Heart left ventricle (tissue), 13 donors: ENCODE measurements around the gene TAS2R13.

Experiments
- POLR2A ChIP-seq, 2 donors: fragments of 450-650 bp; IDR thresholded peaks; one replicate each; pipeline ENCODE4 v1.6.1; 2017; ENCODE audit warnings: antibody characterized with exemption in 2 of 2, mild to moderate bottlenecking in 2 of 2, moderate library complexity in 2 of 2
- TF ChIP-seq, protein P1 (sequence below), 12 donors: fragments of 200-600 bp; sonication (generic) in 4 of 12; IDR thresholded peaks; one replicate each; pipeline versions ENCODE4 v1.5.0 to v1.8.0; 2018 to 2022; ENCODE audit warnings: antibody characterized with exemption in 12 of 12, mild to moderate bottlenecking in 5 of 12
- donor health status: ischemic (EF 13 %, LVEDD 7.1; RV severe dilation, severe dysfunction).
- donor health status: DM: no; HTN: yes; CAD: no.
- donor health status: DM: no; HTN: no; CAD: no.
- donor health status: ischemic (EF 25% LVEDD 6.9; RV normal size, moderate dysfunction).
- donor health status: ischemic (EF 25% LVEDD 5.7; RV mildly dilated, moderate dysfunction).
- donor health status: ischemic (EF 35%, LVEDD 5.7; RV mildly dilated, moderate dysfunction).
- donor health status: nonischemic (EF 11% LVEDD 7.7; RV severe dilation, severe dysfunction).
- donor health status: DM: yes; HTN: yes; CAD: no.
- donor health status: PGD.
- donor health status: ischemic (EF 29% LVEDD 5.4; RV normal size, mild dysfunction).
- donor health status: nonischemic (EF 23%, LVEDD 6.1; RV moderate dilation, normal function).

DNA sequence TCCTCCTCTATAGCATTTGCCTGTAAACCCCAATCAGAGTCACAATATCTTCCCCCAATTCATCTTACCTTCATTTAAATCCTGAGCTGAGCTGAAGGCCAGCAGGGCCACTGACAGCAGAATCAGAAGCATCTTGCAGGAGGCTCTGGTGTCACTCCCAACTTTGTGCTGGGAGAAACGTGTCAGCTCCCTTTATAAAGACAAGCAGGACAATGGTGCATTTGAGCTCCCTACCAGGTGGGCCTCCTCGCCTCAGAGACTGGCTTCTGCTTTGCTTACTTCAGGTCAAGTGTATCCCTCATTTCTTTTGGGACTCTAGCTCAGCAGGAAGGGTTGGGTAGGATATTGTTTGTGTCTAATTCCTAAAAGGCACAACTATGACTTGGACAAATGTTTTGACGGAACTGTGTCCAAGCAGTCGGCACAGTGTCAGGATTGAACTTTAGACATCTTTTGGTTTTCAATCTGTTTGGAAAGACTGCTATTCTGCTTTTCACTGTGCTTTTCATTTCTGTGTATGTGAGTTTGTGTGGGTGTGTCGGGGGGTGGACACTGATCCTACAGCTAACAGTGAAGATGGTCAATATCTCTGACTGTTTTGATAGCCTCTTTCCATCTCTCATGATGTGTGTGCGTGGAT lies 25.2 kb downstream of the TAS2R13 start, which contains the start of gene PRH1:
- TF ChIP-seq, protein P1, sequence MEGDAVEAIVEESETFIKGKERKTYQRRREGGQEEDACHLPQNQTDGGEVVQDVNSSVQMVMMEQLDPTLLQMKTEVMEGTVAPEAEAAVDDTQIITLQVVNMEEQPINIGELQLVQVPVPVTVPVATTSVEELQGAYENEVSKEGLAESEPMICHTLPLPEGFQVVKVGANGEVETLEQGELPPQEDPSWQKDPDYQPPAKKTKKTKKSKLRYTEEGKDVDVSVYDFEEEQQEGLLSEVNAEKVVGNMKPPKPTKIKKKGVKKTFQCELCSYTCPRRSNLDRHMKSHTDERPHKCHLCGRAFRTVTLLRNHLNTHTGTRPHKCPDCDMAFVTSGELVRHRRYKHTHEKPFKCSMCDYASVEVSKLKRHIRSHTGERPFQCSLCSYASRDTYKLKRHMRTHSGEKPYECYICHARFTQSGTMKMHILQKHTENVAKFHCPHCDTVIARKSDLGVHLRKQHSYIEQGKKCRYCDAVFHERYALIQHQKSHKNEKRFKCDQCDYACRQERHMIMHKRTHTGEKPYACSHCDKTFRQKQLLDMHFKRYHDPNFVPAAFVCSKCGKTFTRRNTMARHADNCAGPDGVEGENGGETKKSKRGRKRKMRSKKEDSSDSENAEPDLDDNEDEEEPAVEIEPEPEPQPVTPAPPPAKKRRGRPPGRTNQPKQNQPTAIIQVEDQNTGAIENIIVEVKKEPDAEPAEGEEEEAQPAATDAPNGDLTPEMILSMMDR (IDR thresholded peaks at IDR 0.05) = no peak
- TF ChIP-seq POLR2A (IDR thresholded peaks at IDR 0.05) = no peak
